ENCODE data around the gene FAM114A1. TPM values are rescaled to one million over a fixed set of nuclear protein-coding genes. Genes with fewer than 3 reads are reported as not detected.

The FAM114A1 gene
- total and polyA plus RNA-seq, 2 of the 8 experiments (the other 6 are each of a cell fraction or from before 2014, with no cell fraction given), result 9.5 to 12.0 TPM

DNA sequence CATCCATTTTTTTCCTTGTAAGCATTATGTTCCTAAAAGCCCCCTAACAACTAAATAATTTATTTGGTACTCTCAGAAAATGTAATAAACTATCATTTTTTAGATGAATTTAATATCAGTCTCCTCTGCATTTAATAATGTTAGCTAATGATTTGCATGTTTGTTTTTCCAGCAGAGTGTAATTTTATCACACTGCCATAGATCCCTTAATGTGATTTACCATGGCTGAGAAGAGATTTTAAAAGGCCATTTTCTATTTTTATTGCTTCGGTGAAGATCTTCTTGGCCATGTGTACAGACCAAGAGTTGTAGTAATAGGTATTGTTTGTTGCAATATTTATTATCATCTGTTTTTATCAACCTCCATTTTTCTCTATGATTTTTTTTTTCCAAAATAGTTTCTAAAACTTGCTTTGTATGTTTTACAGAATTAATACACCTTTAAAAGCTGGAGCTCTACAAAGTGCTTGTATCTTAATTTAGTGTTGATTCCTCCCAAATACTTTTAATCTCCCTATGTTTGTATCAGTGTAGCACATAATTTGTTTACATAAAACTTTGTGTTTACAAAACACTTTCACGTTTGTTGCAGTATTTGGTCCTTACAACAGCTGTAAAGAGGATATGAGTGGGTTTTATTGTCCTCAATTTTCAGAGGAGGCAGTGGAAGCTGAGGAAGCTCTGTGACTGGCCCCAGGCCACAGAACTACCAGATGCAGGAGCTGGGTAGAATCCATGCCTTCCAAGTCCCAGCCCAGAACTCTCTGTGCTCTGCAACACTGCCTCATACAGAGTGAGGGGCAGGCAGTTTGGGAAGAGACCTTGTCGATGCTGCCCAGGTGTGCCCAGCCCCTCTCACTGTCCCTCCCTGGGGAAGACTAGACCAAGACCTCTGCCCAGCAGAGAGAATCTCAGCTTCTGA, 58.1 kb downstream of the FAM114A1 start:
- Histone ChIP-seq H4K5ac (ENCODE audit: insufficient read length, low read depth, low read length) (no peak overlapping the region), H4K91ac (replicated peaks; ENCODE audit: insufficient read length, low read length) (no peak overlapping the region), H3K9me3 (ENCODE audit: insufficient read depth in 2 of 2, low read depth in 1 of 2, low read length in 1 of 2) (no peaks in the 10 kb centered on the region), H3K23me2 (ENCODE audit: low read depth, low read length) (no peaks in the 10 kb centered on the region), H2BK15ac (ENCODE audit: low read length) (no peak overlapping the region), H3K4me2 (ENCODE audit: insufficient read depth in 1 of 2, low read depth in 2 of 2, low read length in 2 of 2) (no peak overlapping the region), H3K79me2 (ENCODE audit: control insufficient read depth in 1 of 2, insufficient read depth in 2 of 2, low read length in 2 of 2) (no peaks in the 10 kb centered on the region), H3K79me1 (ENCODE audit: low read depth, low read length) (no peaks in the 10 kb centered on the region), H3K23ac (ENCODE audit: insufficient read length) (no peak overlapping the region), H3K27ac (ENCODE audit: low read depth, low read length) (no peak overlapping the region), H2BK12ac (ENCODE audit: low read depth, low read length) (no peak overlapping the region), H3K14ac (ENCODE audit: insufficient read length) (no peak overlapping the region), H3K56ac (replicated peaks; ENCODE audit: insufficient read length, low read depth, low read length) (no peak overlapping the region), H3K9ac (replicated peaks in 1 of 4; ENCODE audit: extremely low read depth in 1 of 4, low read depth in 3 of 4, low read length in 3 of 4) (no peak overlapping the region), H2BK120ac (replicated peaks; ENCODE audit: low read depth, low read length) (no peak overlapping the region), H3K4me1 (replicated peaks in 1 of 4; ENCODE audit: control insufficient read depth in 3 of 4, insufficient read depth in 4 of 4, low read length in 3 of 4) (peaks cover 0 to 3% (median 0%) of the 10 kb centered on the region in 4 experiments; a peak in 2 of 7 replicates), H4K20me1 (replicated peaks in 1 of 2; ENCODE audit: control insufficient read depth in 1 of 2, insufficient read depth in 2 of 2, low read length in 2 of 2) (no peaks in the 10 kb centered on the region), H3K36me3 (ENCODE audit: control insufficient read depth in 2 of 4, insufficient read depth in 4 of 4, low read length in 3 of 4) (no peaks in the 10 kb centered on the region), H3K4me3 (ENCODE audit: extremely low read depth in 1 of 4, insufficient read depth in 2 of 4, low read depth in 3 of 4, low read length in 4 of 4) (no peak overlapping the region), H2BK5ac (ENCODE audit: low read depth, low read length) (no peak overlapping the region), H2AK5ac (ENCODE audit: low read depth, low read length) (no peak overlapping the region), H3K27me3 (replicated peaks in 1 of 4; ENCODE audit: control insufficient read depth in 3 of 4, extremely low read depth in 1 of 4, insufficient read depth in 3 of 4, low read length in 3 of 4) (no peaks in the 10 kb centered on the region), H3K18ac (ENCODE audit: extremely low read depth, low read length) (no peak overlapping the region), H2BK20ac (ENCODE audit: low read length) (no peak overlapping the region), H2AFZ (ENCODE audit: low read length) (no peak overlapping the region), H4K8ac (ENCODE audit: extremely low read depth, insufficient read depth, low read length) (no peak overlapping the region), H3K4ac (replicated peaks; ENCODE audit: insufficient read length, low read depth, low read length) (no peak overlapping the region)
- POLR2A ChIA-PET (ENCODE audit: partially characterized antibody), result interaction anchor here (0.7 kb wide), 1 partner anchor 14 kb away, joined by 3 read pairs; no protein-coding TSS in a partner anchor
- no peak for FAIRE-seq
- DNase-seq (ENCODE audit: low read depth in 1 of 2, low spot score in 2 of 2), result no peak
- CTCF ChIA-PET (ENCODE audit: partially characterized antibody), result interaction anchor here (0.6 to 1.4 kb wide), 3 partner anchors 17 to 1151 kb away, joined by 3 read pairs; no protein-coding TSS in a partner anchor
- 94% methylated on average over 3 of the region's 3 CpGs; no CpG with 5 or more reads in 1 of the 2 experiments for WGBS, 2 experiments (ENCODE audit: extremely low coverage in 1 of 2, insufficient coverage in 1 of 2, insufficient read length in 1 of 2, insufficient replicate concordance in 2 of 2, low coverage in 1 of 2, low lambda C conversion rate in 2 of 2, missing lambda C conversion rate in 1 of 2)
- no peak for TF ChIP-seq CBX8 (IDR thresholded peaks at IDR 0.05; ENCODE audit: borderline replicate concordance, low read depth, low read length)
- TF ChIP-seq JUN (IDR thresholded peaks at IDR 0.05; ENCODE audit: low read depth, low read length), result no peak
- TF ChIP-seq KDM1A (IDR thresholded peaks at IDR 0.05; ENCODE audit: borderline replicate concordance, low read length), result no peak
- TF ChIP-seq POU5F1 (IDR thresholded peaks at IDR 0.05; ENCODE audit: low read depth, low read length), result no peak

All from H1 (cell line).